ENCODE results near the gene DNASE1L1. TPM values are rescaled to one million over a fixed set of nuclear protein-coding genes. Genes with fewer than 3 reads are reported as not detected.

DNASE1L1 gene
- total and polyA plus RNA-seq, 2 of the 13 experiments (the other 11 are each of a cell fraction or from before 2014, with no cell fraction given): 4.7 to 12.3 TPM

- no peak for TF ChIP-seq MTA3 (CRISPR knock-in tag; IDR thresholded peaks at IDR 0.05)
- TF ChIP-seq ZNF703 (CRISPR knock-in tag; IDR thresholded peaks at IDR 0.05; ENCODE audit: borderline replicate concordance): no peak
- peak; percentile 57; the same call in 1 of the 2 replicates for TF ChIP-seq GATA4 (IDR thresholded peaks at IDR 0.05; ENCODE audit: borderline replicate concordance, low read depth)
- no peak for TF ChIP-seq SATB2 (CRISPR knock-in tag; IDR thresholded peaks at IDR 0.05)
- TF ChIP-seq NR2F1 (CRISPR knock-in tag; IDR thresholded peaks at IDR 0.05): no peak
- no peak for TF ChIP-seq ZNF543 (CRISPR knock-in tag; IDR thresholded peaks at IDR 0.05)
- 0 out of 2 replicates have a peak, but pooled peaks have one; percentile 20 for TF ChIP-seq ZNF317 (CRISPR knock-in tag; IDR thresholded peaks at IDR 0.05)
- TF ChIP-seq PHF21A (CRISPR knock-in tag; IDR thresholded peaks at IDR 0.05): peak; percentile 64
- TF ChIP-seq MATR3 (CRISPR knock-in tag; IDR thresholded peaks at IDR 0.05): no peak
- peak; percentile 14; the same call in 1 of the 2 replicates for TF ChIP-seq RARA (CRISPR knock-in tag; IDR thresholded peaks at IDR 0.05)
- TF ChIP-seq ZFP82 (CRISPR knock-in tag; IDR thresholded peaks at IDR 0.05; ENCODE audit: borderline replicate concordance): no peak
- 0 out of 2 replicates have a peak, but pooled peaks have one; percentile 79 for TF ChIP-seq SAFB2 (CRISPR knock-in tag; IDR thresholded peaks at IDR 0.05; ENCODE audit: borderline replicate concordance, low read depth)
- TF ChIP-seq RBFOX2 (IDR thresholded peaks at IDR 0.05; ENCODE audit: low read depth, low read length): peak; percentile 89
- TF ChIP-seq ZFP91 (CRISPR knock-in tag; IDR thresholded peaks at IDR 0.05; ENCODE audit: borderline replicate concordance): peak; percentile 100
- TF ChIP-seq ZNF800 (CRISPR knock-in tag; IDR thresholded peaks at IDR 0.05): no peak
- peak; percentile 63 for TF ChIP-seq TAF15 (IDR thresholded peaks at IDR 0.05; ENCODE audit: low read depth, low read length, poor library complexity, severe bottlenecking)
- TF ChIP-seq FOXK1 (CRISPR knock-in tag; IDR thresholded peaks at IDR 0.05; ENCODE audit: borderline replicate concordance, low read depth): no peak
- TF ChIP-seq SPEN (CRISPR knock-in tag; IDR thresholded peaks at IDR 0.05; ENCODE audit: low read depth): peak; percentile 48; the same call in 1 of the 2 replicates
- TF ChIP-seq MZF1 (CRISPR knock-in tag; IDR thresholded peaks at IDR 0.05; ENCODE audit: borderline replicate concordance): no peak
- TF ChIP-seq ZNF546 (CRISPR knock-in tag; conservative IDR thresholded peaks at IDR 0.05): no peak
- 0 out of 2 replicates have a peak, but pooled peaks have one; percentile 16 for TF ChIP-seq ZNF891 (CRISPR knock-in tag; IDR thresholded peaks at IDR 0.05)
- TF ChIP-seq YY1 (IDR thresholded peaks at IDR 0.05; ENCODE audit: insufficient read depth, insufficient replicate concordance, low read depth, low read length): peak; percentile 56
- TF ChIP-seq MED1 (CRISPR knock-in tag; IDR thresholded peaks at IDR 0.05): peak; percentile 52; the same call in 1 of the 2 replicates
- TF ChIP-seq ZNF337 (CRISPR knock-in tag; IDR thresholded peaks at IDR 0.05; ENCODE audit: borderline replicate concordance, low read depth): peak; percentile 59; the same call in 1 of the 2 replicates
- TF ChIP-seq ZNF331 (CRISPR knock-in tag; IDR thresholded peaks at IDR 0.05): 0 out of 2 replicates have a peak, but pooled peaks have one; percentile 22
- TF ChIP-seq IRF2 (CRISPR knock-in tag; IDR thresholded peaks at IDR 0.05): 0 out of 2 replicates have a peak, but pooled peaks have one; percentile 63
- TF ChIP-seq SP5 (CRISPR knock-in tag; IDR thresholded peaks at IDR 0.05; ENCODE audit: borderline replicate concordance, low read depth): peak; percentile 65; the same call in 1 of the 2 replicates
- TF ChIP-seq NCOA1 (CRISPR knock-in tag; IDR thresholded peaks at IDR 0.05): no peak
Observed at GRCh38 chrX:154371017-154371788, 37.9 kb downstream of the DNASE1L1 start (continued).

Data from HepG2 (cell line).